IMR-90 (cell line): ENCODE results near the gene XRN2. TPM values are rescaled to one million over a fixed set of nuclear protein-coding genes. Genes with fewer than 3 reads are reported as not detected.

Source experiments
- ATAC-seq: fragments of 200-7000 bp; cut with Tn5 transposase; 2 replicates; pipeline ENCODE4 v1.9.1; 2020; ENCODE audit warnings: low read depth, mild to moderate bottlenecking, moderate library complexity
- BruUV-seq: library from RNA; stranded (reverse); fragments of 400-500 nt; replicated peaks from 2 replicates; lab custom pipeline; 2021; lab: Mats Ljungman, UMichigan
- CTCF ChIA-PET: fragments of 300-600 bp; formaldehyde crosslinking; extraction: SDS; loops from one replicate; lab custom pipeline; 2021; ENCODE audit warnings: antibody characterized with exemption; lab: Yijun Ruan, JAX
- POLR2A ChIA-PET: fragments of 300-600 bp; sonication (Branson Sonifier 250); formaldehyde crosslinking; loops from one replicate; lab custom pipeline; 2022; ENCODE audit warnings: antibody characterized with exemption; ENCODE audit not compliant: unreplicated experiment; lab: Charles Lee
- DNase-seq: peaks from one replicate; pipeline ENCODE4 v3.0.0; 2013
- H2AFZ ChIP-seq: replicated peaks from 2 replicates; pipeline ENCODE3; 2013; ENCODE audit warnings: low read length, mild to moderate bottlenecking; ENCODE audit not compliant: poor library complexity
- H2AK5ac ChIP-seq: 2 replicates; pipeline ENCODE4 v1.6.1; 2013; ENCODE audit warnings: low read depth, low read length, inconsistent platforms
- H2AK9ac ChIP-seq: replicated peaks from 2 replicates; pipeline ENCODE3; 2013; ENCODE audit warnings: mild to moderate bottlenecking, low read depth, low read length, moderate library complexity; ENCODE audit not compliant: poor library complexity
- H2BK120ac ChIP-seq: 2 replicates; pipeline ENCODE4 v1.6.1; 2013; ENCODE audit warnings: low read depth, low read length, inconsistent platforms
- H2BK15ac ChIP-seq: 3 replicates; pipeline ENCODE4 v1.6.1; 2013; ENCODE audit warnings: low read depth, low read length, inconsistent platforms
- H2BK20ac ChIP-seq: 2 replicates; pipeline ENCODE4 v1.6.1; 2013; ENCODE audit warnings: low read depth, mild to moderate bottlenecking, inconsistent platforms, low read length, moderate library complexity
- H2BK5ac ChIP-seq: 2 replicates; pipeline ENCODE4 v1.6.1; 2013; ENCODE audit warnings: mild to moderate bottlenecking, low read depth, low read length, inconsistent platforms; ENCODE audit not compliant: poor library complexity, severe bottlenecking
- H3K14ac ChIP-seq: replicated peaks from 2 replicates; pipeline ENCODE4 v1.6.1; 2013; ENCODE audit warnings: low read depth, low read length, inconsistent platforms
- H3K18ac ChIP-seq: 2 replicates; pipeline ENCODE4 v1.6.1; 2013; ENCODE audit warnings: low read depth, low read length, control low read depth
- H3K23ac ChIP-seq: 2 replicates; pipeline ENCODE4 v1.6.1; 2013; ENCODE audit warnings: low read depth, low read length, inconsistent platforms
- H3K27ac ChIP-seq: 2 replicates; pipeline ENCODE4 v1.5.1; 2013; ENCODE audit warnings: mild to moderate bottlenecking, control low read depth, low read length; ENCODE audit not compliant: insufficient read depth
- H3K27me3 ChIP-seq: 2 replicates; pipeline ENCODE4 v1.6.1; 2013; ENCODE audit warnings: low read length; ENCODE audit not compliant: control insufficient read depth, insufficient read depth
- H3K36me3 ChIP-seq: 2 replicates; pipeline ENCODE4 v1.6.1; 2013; ENCODE audit warnings: low read length, mixed read lengths; ENCODE audit not compliant: control insufficient read depth, insufficient read depth
- H3K4ac ChIP-seq: 2 replicates; pipeline ENCODE4 v1.6.1; 2013; ENCODE audit warnings: low read depth, low read length, inconsistent platforms
- H3K4me1 ChIP-seq: 2 replicates; pipeline ENCODE4 v1.6.1; 2013; ENCODE audit warnings: low read length, mixed read lengths; ENCODE audit not compliant: control insufficient read depth, insufficient read depth
- H3K4me2 ChIP-seq: 2 replicates; pipeline ENCODE4 v1.6.1; 2013; ENCODE audit warnings: low read depth, mild to moderate bottlenecking, control low read depth, low read length, moderate library complexity
- H3K4me3 ChIP-seq: 2 replicates; pipeline ENCODE4 v1.5.1; 2013; ENCODE audit warnings: low read depth, mild to moderate bottlenecking, control low read depth, low read length, moderate library complexity; ENCODE audit not compliant: insufficient read depth
- H3K56ac ChIP-seq: 2 replicates; pipeline ENCODE4 v1.6.1; 2013; ENCODE audit warnings: low read length, inconsistent platforms; ENCODE audit not compliant: insufficient read depth; ENCODE audit errors: extremely low read depth
- H3K79me1 ChIP-seq, 2 experiments: 2 replicates each; pipeline ENCODE4 v1.6.1; 2013; ENCODE audit warnings: low read length in 2 of 2, inconsistent platforms in 1 of 2, low read depth in 1 of 2
- H3K9ac ChIP-seq: 2 replicates; pipeline ENCODE4 v1.6.1; 2013; ENCODE audit warnings: low read depth, low read length, control low read depth
- H3K9me1 ChIP-seq: 2 replicates; pipeline ENCODE4 v1.6.1; 2013; ENCODE audit warnings: low read length, inconsistent platforms; ENCODE audit not compliant: insufficient read depth
- H3K9me3 ChIP-seq: 2 replicates; pipeline ENCODE4 v1.6.1; 2013; ENCODE audit warnings: low read length; ENCODE audit not compliant: control insufficient read depth, insufficient read depth
- H4K20me1 ChIP-seq: 2 replicates; pipeline ENCODE4 v1.6.1; 2013; ENCODE audit warnings: low read length, inconsistent platforms; ENCODE audit not compliant: insufficient read depth
- H4K5ac ChIP-seq: 2 replicates; pipeline ENCODE4 v1.6.1; 2013; ENCODE audit warnings: mild to moderate bottlenecking, low read depth, low read length, control low read depth
- H4K8ac ChIP-seq, 2 experiments: 2 replicates each; pipeline ENCODE4 v1.6.1; 2013; ENCODE audit warnings: low read depth in 2 of 2, low read length in 2 of 2, control low read depth in 1 of 2, inconsistent platforms in 1 of 2
- H4K91ac ChIP-seq: 2 replicates; pipeline ENCODE4 v1.6.1; 2013; ENCODE audit warnings: low read depth, low read length, inconsistent platforms; ENCODE audit not compliant: insufficient read depth
- CHD1 ChIP-seq: IDR thresholded peaks from 2 replicates; pipeline ENCODE4 v1.6.1; 2012; ENCODE audit warnings: low read depth, low read length, improper control_type of control experiment
- CTCF ChIP-seq: conservative IDR thresholded peaks from 2 replicates; pipeline ENCODE4 v1.5.1; 2012; ENCODE audit warnings: mild to moderate bottlenecking, low read depth, low read length, improper control_type of control experiment
- ELK1 ChIP-seq: fragments of 150-350 bp; IDR thresholded peaks from 2 replicates; pipeline ENCODE4 v1.6.1; 2016; ENCODE audit warnings: low read depth, mild to moderate bottlenecking, low read length, moderate library complexity, borderline replicate concordance
- FOS ChIP-seq: fragments of 150-350 bp; IDR thresholded peaks from 2 replicates; pipeline ENCODE4 v1.6.1; 2016; ENCODE audit warnings: low read depth, low read length
- MXI1 ChIP-seq: IDR thresholded peaks from 2 replicates; pipeline ENCODE4 v1.6.1; 2012; ENCODE audit warnings: low read depth, mild to moderate bottlenecking, low read length, moderate library complexity, borderline replicate concordance
- NFE2L2 ChIP-seq: fragments of 150-350 bp; IDR thresholded peaks from 2 replicates; pipeline ENCODE4 v1.6.1; 2016; ENCODE audit warnings: low read depth, mild to moderate bottlenecking, low read length
- RCOR1 ChIP-seq: IDR thresholded peaks from 2 replicates; pipeline ENCODE4 v1.6.1; 2012; ENCODE audit warnings: mild to moderate bottlenecking, low read length, improper control_type of control experiment; ENCODE audit not compliant: insufficient replicate concordance
- RFX5 ChIP-seq: IDR thresholded peaks from 2 replicates; pipeline ENCODE4 v1.8.0; 2012; ENCODE audit warnings: low read depth, mild to moderate bottlenecking, low read length, moderate library complexity
- SMC3 ChIP-seq: fragments of 150-350 bp; IDR thresholded peaks from 2 replicates; pipeline ENCODE4 v1.6.1; 2016; ENCODE audit warnings: low read depth, mild to moderate bottlenecking, antibody characterized with exemption, low read length, moderate library complexity
- USF2 ChIP-seq: fragments of 150-350 bp; IDR thresholded peaks from 2 replicates; pipeline ENCODE4 v1.6.1; 2017; ENCODE audit warnings: mild to moderate bottlenecking, antibody characterized with exemption, low read length, low read depth
- WGBS, 2 experiments: methylation state at CpG; one replicate each; pipeline versions ENCODE4 v1.1.5 to v1.1.7; 2013; ENCODE audit warnings: missing lambda C conversion rate in 2 of 2; ENCODE audit not compliant: insufficient read length in 1 of 2; ENCODE audit errors: extremely low coverage in 2 of 2; 5-methylcytosine and 5-hydroxymethylcytosine counted together
- dilution Hi-C: fragments of 300-500 bp; cut with HindIII; formaldehyde crosslinking; loops from one replicate; pipeline ENCODE4 v1.14.3; 2018; ENCODE audit warnings: low sequenced_read_pairs; ENCODE audit not compliant: unreplicated experiment
- in situ Hi-C: fragments of 300-500 bp; cut with MboI; formaldehyde crosslinking; loops from 3 replicates; pipeline ENCODE4 v1.14.3; 2019; ENCODE audit warnings: low sequenced_read_pairs, inconsistent platforms, mixed read lengths
- intact Hi-C: fragments of 100-400 bp; cut with micrococcal nuclease; formaldehyde crosslinking; loops from 2 replicates; pipeline ENCODE4 v1.10.0; 2022
- polyA plus RNA-seq, 3 experiments: library from polyadenylated mRNA; depleted of rRNA; stranded (reverse); fragments of >200 nt; gene quantifications; 2 replicates each; pipeline ENCODE4 v1.2.3, GENCODE V29; 2012; ENCODE audit warnings: low replicate concordance in 1 of 3
- total RNA-seq: library from RNA; depleted of rRNA; stranded (reverse); fragments of >200 nt; gene quantifications from 2 replicates; pipeline ENCODE4 v1.2.3, GENCODE V29; 2012

The XRN2 gene
- total and polyA plus RNA-seq, 2 of the 4 experiments (the other 2 are of a cell fraction) = 58.1 to 70.8 TPM

- TF ChIP-seq FOS = no peak
Observed at GRCh38 chr20:21309678-21310467, 6.7 kb downstream of the XRN2 start (continued).

- BruUV-seq = no TSS peak
- dilution Hi-C loops (no loop called here), in situ Hi-C loops (no loop called here), intact Hi-C loops (no loop called here)
- no peak overlapping the region for H2BK120ac ChIP-seq
- H2AFZ ChIP-seq = no peak overlapping the region
- H4K5ac ChIP-seq = no peak overlapping the region
- no peak overlapping the region for H3K56ac ChIP-seq
- no peak overlapping the region for H4K8ac ChIP-seq
- ATAC-seq (no peak), DNase-seq (no peak)
- no peak overlapping the region for H2BK15ac ChIP-seq
- H3K36me3 ChIP-seq = no peaks in the 10 kb centered on the region
- ChIA-PET POLR2A (interaction anchor here (1.1 kb wide), 1 partner anchor 10 kb away, joined by 9 read pairs; the partner anchor contains the start of gene XRN2), CTCF (no interaction called here)
- TF ChIP-seq NFE2L2 (no peak), RCOR1 (no peak), FOS (no peak), RFX5 (no peak), MXI1 (no peak), CHD1 (no peak), SMC3 (no peak), USF2 (no peak), CTCF (no peak), ELK1 (no peak)
- no peak overlapping the region for H2BK5ac ChIP-seq
- peaks cover 9% of the 10 kb centered on the region for H3K9me1 ChIP-seq
- peaks cover 3 to 48% of the 10 kb centered on the region in 2 experiments; a peak in 3 of 4 replicates for H3K79me1 ChIP-seq
- no peak overlapping the region for H2AK9ac ChIP-seq
- no peak overlapping the region for H3K18ac ChIP-seq
- no peaks in the 10 kb centered on the region for H3K27me3 ChIP-seq
- no peaks in the 10 kb centered on the region for H3K9me3 ChIP-seq
- H4K20me1 ChIP-seq = peaks cover 89% of the 10 kb centered on the region
- H3K4ac ChIP-seq = no peak overlapping the region
- no peak overlapping the region for H3K27ac ChIP-seq
- no peak overlapping the region for H3K4me3 ChIP-seq
- H3K23ac ChIP-seq = no peak overlapping the region
- no peak overlapping the region for H3K14ac ChIP-seq
- no peak overlapping the region for H2AK5ac ChIP-seq
- peaks cover 5% of the 10 kb centered on the region; the same call in 1 of the 2 replicates for H3K4me1 ChIP-seq
- H4K91ac ChIP-seq = no peak overlapping the region
- H2BK20ac ChIP-seq = no peak overlapping the region
- H3K9ac ChIP-seq = no peak overlapping the region
- H3K4me2 ChIP-seq = no peak overlapping the region
- WGBS, 2 experiments = 100% methylated on average over 4 of the region's 10 CpGs; no CpG with 5 or more reads in 1 of the 2 experiments
Observed at GRCh38 chr20:21312813-21313474, 9.8 kb downstream of the XRN2 start.
